ENCODE results near the gene UBE2M. TPM values are rescaled to one million over a fixed set of nuclear protein-coding genes. Genes with fewer than 3 reads are reported as not detected.
A peak's percentile ranks its signal among the peaks of the same experiment; 100 is the strongest.
"Not testable (repeated sequence)": the region's sequence is repeated elsewhere in the genome, so short reads cannot be mapped to it uniquely, and the experiment has no call there.

The UBE2M gene
- 48.5 and 54.4 TPM in 2 replicates for total RNA-seq
- 111 TPM in 2 replicates for polyA plus RNA-seq

- H3K9me3 ChIP-seq (ENCODE audit: low read depth): no peaks in the 10 kb centered on the region
- no peak for TF ChIP-seq EZH2 (IDR thresholded peaks at IDR 0.05; ENCODE audit: borderline replicate concordance)
- TF ChIP-seq EZH2phosphoT487 (IDR thresholded peaks at IDR 0.05; ENCODE audit: low read depth, severe bottlenecking, unreplicated experiment): no peak
- TF ChIP-seq CTCF (IDR thresholded peaks at IDR 0.05; ENCODE audit: poor library complexity): no peak
- no peaks in the 10 kb centered on the region for H4K20me1 ChIP-seq (ENCODE audit: insufficient read depth, poor library complexity, severe bottlenecking)
- under 1% methylated on average over 23 of the region's 62 CpGs for WGBS (ENCODE audit: low lambda C conversion rate, missing lambda C conversion rate)
- H3K9me2 ChIP-seq (replicated peaks; ENCODE audit: insufficient read depth): no peaks in the 10 kb centered on the region
- peak within 1 kb of the TSS; percentile 94 for H3K4me2 ChIP-seq
- DNase-seq (ENCODE audit: low spot score): peak; percentile 96
- H3K79me2 ChIP-seq: peaks cover 62% of the 10 kb centered on the region
- peak within 1 kb of the TSS; percentile 39 for H2AFZ ChIP-seq
- peak within 1 kb of the TSS; percentile 78 for H3K4me3 ChIP-seq
- H3K27ac ChIP-seq: peak within 1 kb of the TSS; percentile 98
- H3K36me3 ChIP-seq (replicated peaks; ENCODE audit: insufficient read depth, low read depth): no peaks in the 10 kb centered on the region
- H3K27me3 ChIP-seq: no peaks in the 10 kb centered on the region
- H3K4me1 ChIP-seq (ENCODE audit: insufficient read depth): peaks cover 27% of the 10 kb centered on the region
These were observed at the start of gene UBE2M for GRCh38 chr19:58558066-58558622. UBE2M (minus strand) TSS chr19:58558611; CDS start chr19:58558381, 230 bp downstream.

- not testable (repeated sequence) for H3K36me3 ChIP-seq (replicated peaks; ENCODE audit: insufficient read depth, low read depth); DNase-seq (ENCODE audit: low spot score); H3K9me2 ChIP-seq (replicated peaks; ENCODE audit: insufficient read depth); H3K4me3 ChIP-seq; H4K20me1 ChIP-seq (ENCODE audit: insufficient read depth, poor library complexity, severe bottlenecking); H3K9me3 ChIP-seq (ENCODE audit: low read depth); H3K79me2 ChIP-seq; H3K4me1 ChIP-seq (ENCODE audit: insufficient read depth); H3K4me2 ChIP-seq; H3K27ac ChIP-seq; H2AFZ ChIP-seq; H3K27me3 ChIP-seq
- no CpG with 5 or more reads among the region's 28 CpGs for WGBS (ENCODE audit: low lambda C conversion rate, missing lambda C conversion rate)
These were observed 48.8 kb upstream of the UBE2M start for GRCh38 chr19:58607213-58607612.

GRCh38 chr19:58606251-58606896 lies 48.0 kb upstream of the UBE2M start:
- H3K4me1 ChIP-seq (ENCODE audit: insufficient read depth); H3K36me3 ChIP-seq (replicated peaks; ENCODE audit: insufficient read depth, low read depth); DNase-seq (ENCODE audit: low spot score); H3K4me2 ChIP-seq; H3K4me3 ChIP-seq; H3K9me3 ChIP-seq (ENCODE audit: low read depth); H3K79me2 ChIP-seq; H4K20me1 ChIP-seq (ENCODE audit: insufficient read depth, poor library complexity, severe bottlenecking); H3K27ac ChIP-seq; H3K9me2 ChIP-seq (replicated peaks; ENCODE audit: insufficient read depth); H3K27me3 ChIP-seq; H2AFZ ChIP-seq: not testable (repeated sequence)
- 94% methylated on average over 5 of the region's 62 CpGs for WGBS (ENCODE audit: low lambda C conversion rate, missing lambda C conversion rate)

GRCh38 chr19:58586133-58586765 lies 27.8 kb upstream of the UBE2M start:
- Histone ChIP-seq H3K4me2 (no peak overlapping the region), H3K27me3 (no peaks in the 10 kb centered on the region), H3K79me2 (no peaks in the 10 kb centered on the region), H3K36me3 (replicated peaks; ENCODE audit: insufficient read depth, low read depth) (no peaks in the 10 kb centered on the region), H3K4me3 (no peak overlapping the region), H3K9me3 (ENCODE audit: low read depth) (no peaks in the 10 kb centered on the region), H3K9me2 (replicated peaks; ENCODE audit: insufficient read depth) (no peaks in the 10 kb centered on the region), H3K4me1 (ENCODE audit: insufficient read depth) (peaks cover 3% of the 10 kb centered on the region), H3K27ac (no peak overlapping the region), H2AFZ (no peak overlapping the region), H4K20me1 (ENCODE audit: insufficient read depth, poor library complexity, severe bottlenecking) (no peaks in the 10 kb centered on the region)
- no peak for DNase-seq (ENCODE audit: low spot score)
- 96% methylated on average over 4 of the region's 4 CpGs for WGBS (ENCODE audit: low lambda C conversion rate, missing lambda C conversion rate)
- no peak for TF ChIP-seq CTCF (IDR thresholded peaks at IDR 0.05; ENCODE audit: poor library complexity)
- no peak for TF ChIP-seq EZH2 (IDR thresholded peaks at IDR 0.05; ENCODE audit: borderline replicate concordance)
- TF ChIP-seq EZH2phosphoT487 (IDR thresholded peaks at IDR 0.05; ENCODE audit: low read depth, severe bottlenecking, unreplicated experiment): no peak

All from hepatocyte (in vitro differentiated cells).